RWPE1 (cell line): ENCODE results near the gene PTPRN.

ENCODE experiments used
- CTCF ChIA-PET: fragments of 350-600 bp; sonication (Branson Sonifier 250); formaldehyde crosslinking; extraction: SDS; loops from one replicate; lab custom pipeline; 2021; lab: Yijun Ruan, JAX
- POLR2A ChIA-PET: fragments of 400-600 bp; formaldehyde crosslinking; extraction: SDS; loops from one replicate; lab custom pipeline; 2020; ENCODE audit warnings: antibody characterized with exemption; ENCODE audit not compliant: low non-redundant PET; lab: Yijun Ruan, JAX
- DNase-seq: peaks from one replicate; pipeline ENCODE4 v3.0.0; 2012; ENCODE audit warnings: low spot score
- H3K27ac ChIP-seq: fragments of 450-650 bp; 2 replicates; pipeline ENCODE4 v1.5.1; 2017
- CTCF ChIP-seq: fragments of 450-650 bp; conservative IDR thresholded peaks from 2 replicates; pipeline ENCODE4 v1.5.1; 2017; ENCODE audit warnings: low read depth, mild to moderate bottlenecking

Gene PTPRN

GRCh38 chr2:219251656-219252055, 57.5 kb downstream of the PTPRN start:
- DNase-seq = no peak
- CTCF ChIA-PET = interaction anchor here (1.4 to 2.5 kb wide), 3 partner anchors 27 to 46 kb away, joined by 7 to 22 read pairs (median 19); partner anchors contain the start of gene DNAJB2
- POLR2A ChIA-PET = interaction anchor here (0.8 to 4.9 kb wide), 4 partner anchors 22 to 136 kb away, joined by 3 to 35 read pairs (median 4); partner anchors contain the start of gene DNAJB2
- H3K27ac ChIP-seq = peak overlapping the region; percentile 98
- TF ChIP-seq CTCF = no peak

GRCh38 chr2:219250049-219250781, 59.0 kb downstream of the PTPRN start:
- ChIA-PET POLR2A (interaction anchor here (0.6 to 4.9 kb wide), 6 partner anchors 23 to 356 kb away, joined by 3 to 35 read pairs (median 8); partner anchors contain the start of gene DNAJB2), CTCF (interaction anchor here (0.6 to 2.7 kb wide), 3 partner anchors 28 to 49 kb away, joined by 3 to 22 read pairs (median 5); partner anchors contain the start of gene DNAJB2)
- TF ChIP-seq CTCF = no peak
- peak overlapping the region; percentile 98 for H3K27ac ChIP-seq
- DNase-seq = no peak

GRCh38 chr2:219249203-219249980, 59.8 kb downstream of the PTPRN start:
- peak; percentile 81 for DNase-seq
- CTCF ChIA-PET = interaction anchor here (0.8 to 2.7 kb wide), 5 partner anchors 19 to 50 kb away, joined by 3 to 22 read pairs (median 5); partner anchors contain the start of genes ANKZF1 and DNAJB2
- POLR2A ChIA-PET = interaction anchor here (0.6 to 2.1 kb wide), 8 partner anchors 20 to 355 kb away, joined by 3 to 14 read pairs (median 4); partner anchors contain the start of genes ANKZF1, ATG9A and DNAJB2
- peak overlapping the region; percentile 98 for H3K27ac ChIP-seq
- TF ChIP-seq CTCF = no peak

GRCh38 chr2:219248845-219249202, 60.4 kb downstream of the PTPRN start:
- H3K27ac ChIP-seq = peak overlapping the region; percentile 98
- no peak for TF ChIP-seq CTCF
- DNase-seq = no peak
- ChIA-PET CTCF (interaction anchor here (0.8 to 2.7 kb wide), 5 partner anchors 19 to 50 kb away, joined by 3 to 22 read pairs (median 5); partner anchors contain the start of genes ANKZF1 and DNAJB2), POLR2A (interaction anchor here (0.6 to 2.1 kb wide), 6 partner anchors 19 to 67 kb away, joined by 3 to 14 read pairs (median 6); partner anchors contain the start of genes ANKZF1, ATG9A and DNAJB2)

- peak overlapping the region; percentile 98 for H3K27ac ChIP-seq
- ChIA-PET CTCF (interaction anchor here (0.6 to 2.7 kb wide), 3 partner anchors 30 to 51 kb away, joined by 3 to 22 read pairs (median 5); no protein-coding TSS in a partner anchor), POLR2A (interaction anchor here (0.8 to 1.9 kb wide), 2 partner anchors 30 to 39 kb away, joined by 3 to 12 read pairs; partner anchors contain the start of gene DNAJB2)
- no peak for DNase-seq
- no peak for TF ChIP-seq CTCF
Measured at GRCh38 chr2:219247678-219248642, 61.2 kb downstream of the PTPRN start.
